HEK293 (cell line): ENCODE measurements around the gene ERG.

ENCODE experiments used
- CTCF ChIA-PET: fragments of 350-600 bp; formaldehyde crosslinking; extraction: SDS; loops from one replicate; lab custom pipeline; 2021; ENCODE audit warnings: antibody characterized with exemption; lab: Yijun Ruan, JAX
- POLR2A ChIA-PET: fragments of 300-600 bp; formaldehyde crosslinking; extraction: SDS; loops from one replicate; lab custom pipeline; 2020; ENCODE audit warnings: antibody characterized with exemption, inconsistent platforms; lab: Yijun Ruan, JAX
- H3K27ac ChIP-seq: fragments of 200-500 bp; sonication (Bioruptor generic); 2 replicates; pipeline ENCODE4 v1.5.1; 2014; ENCODE audit warnings: low read depth, low read length, control low read depth, inconsistent platforms; ENCODE audit errors: extremely low read depth
- H3K36me3 ChIP-seq, 2 experiments: fragments of 200-500 bp in 1 of 2; sonication (Bioruptor generic) in 1 of 2; 1 replicate in 1 of 2; 2 replicates in 1 of 2; pipeline ENCODE4 v1.5.1; 2014 to 2017; ENCODE audit warnings: inconsistent platforms in 2 of 2, low read length in 2 of 2; ENCODE audit not compliant: control insufficient read depth in 2 of 2, insufficient read depth in 1 of 2
- H3K4me1 ChIP-seq: fragments of 200-500 bp; sonication (Bioruptor generic); 2 replicates; pipeline ENCODE4 v1.5.1; 2014; ENCODE audit warnings: mild to moderate bottlenecking, low read length, inconsistent platforms; ENCODE audit not compliant: control insufficient read depth, insufficient read depth
- H3K4me3 ChIP-seq: 2 replicates; pipeline ENCODE4 v1.5.1; 2011; ENCODE audit warnings: low read depth, mild to moderate bottlenecking, control low read depth, low read length, moderate library complexity
- H3K9me3 ChIP-seq: fragments of 200-500 bp; sonication (Bioruptor generic); 2 replicates; pipeline ENCODE4 v1.5.1; 2014; ENCODE audit warnings: low read depth, low read length, inconsistent platforms; ENCODE audit not compliant: control insufficient read depth, insufficient read depth
- ATF2 ChIP-seq: fragments of 450-650 bp; formaldehyde crosslinking; IDR thresholded peaks from 2 replicates; pipeline ENCODE4 v1.5.1; 2016; ENCODE audit warnings: missing biosample characterization, missing genetic modification characterization, low read depth
- BCL11B ChIP-seq: fragments of 450-650 bp; formaldehyde crosslinking; IDR thresholded peaks from 2 replicates; pipeline ENCODE4 v1.5.1; 2016; ENCODE audit warnings: low read depth, missing biosample characterization, missing genetic modification characterization
- FEZF1 ChIP-seq: fragments of 450-650 bp; formaldehyde crosslinking; IDR thresholded peaks from 2 replicates; pipeline ENCODE4 v1.5.1; 2016; ENCODE audit warnings: missing biosample characterization, missing genetic modification characterization
- GLI2 ChIP-seq: fragments of 450-650 bp; formaldehyde crosslinking; IDR thresholded peaks from 2 replicates; pipeline ENCODE4; 2017; ENCODE audit warnings: missing biosample characterization, missing genetic modification characterization, low read depth, borderline replicate concordance
- KLF1 ChIP-seq: fragments of 450-650 bp; formaldehyde crosslinking; IDR thresholded peaks from 2 replicates; pipeline ENCODE4 v1.5.1; 2016; ENCODE audit warnings: missing biosample characterization, missing genetic modification characterization
- KLF7 ChIP-seq: fragments of 450-650 bp; formaldehyde crosslinking; IDR thresholded peaks from 2 replicates; pipeline ENCODE4 v1.5.1; 2016; ENCODE audit warnings: missing biosample characterization, missing genetic modification characterization, borderline replicate concordance
- PBX3 ChIP-seq: sonication (generic); formaldehyde crosslinking; IDR thresholded peaks from 2 replicates; pipeline ENCODE4 v1.8.1; 2022; ENCODE audit warnings: mild to moderate bottlenecking, moderate library complexity, missing genetic modification reagents
- ZBTB26 ChIP-seq: fragments of 450-650 bp; formaldehyde crosslinking; optimal IDR thresholded peaks from 2 replicates; pipeline ENCODE3; 2016; ENCODE audit warnings: missing biosample characterization, mild to moderate bottlenecking, missing genetic modification characterization
- ZEB2 ChIP-seq: fragments of 450-650 bp; formaldehyde crosslinking; IDR thresholded peaks from 2 replicates; pipeline ENCODE4 v1.5.1; 2016; ENCODE audit warnings: missing biosample characterization, missing genetic modification characterization
- ZFP3 ChIP-seq: fragments of 450-650 bp; formaldehyde crosslinking; IDR thresholded peaks from 2 replicates; pipeline ENCODE4 v1.5.1; 2016; ENCODE audit warnings: low read depth, missing biosample characterization, missing genetic modification characterization
- ZNF112 ChIP-seq: fragments of 450-650 bp; formaldehyde crosslinking; IDR thresholded peaks from 2 replicates; pipeline ENCODE4 v1.5.0; 2017; ENCODE audit warnings: missing biosample characterization, missing genetic modification characterization
- ZNF121 ChIP-seq: fragments of 450-650 bp; formaldehyde crosslinking; IDR thresholded peaks from 2 replicates; pipeline ENCODE4 v1.5.1; 2016; ENCODE audit warnings: missing biosample characterization, missing genetic modification characterization
- ZNF214 ChIP-seq: fragments of 450-650 bp; formaldehyde crosslinking; IDR thresholded peaks from 2 replicates; pipeline ENCODE4 v1.5.1; 2017; ENCODE audit warnings: missing biosample characterization, mild to moderate bottlenecking, missing genetic modification characterization, borderline replicate concordance
- ZNF221 ChIP-seq: fragments of 450-650 bp; formaldehyde crosslinking; IDR thresholded peaks from 2 replicates; pipeline ENCODE4 v1.5.1; 2017; ENCODE audit warnings: missing biosample characterization, missing genetic modification characterization, borderline replicate concordance
- ZNF223 ChIP-seq: fragments of 450-650 bp; formaldehyde crosslinking; IDR thresholded peaks from 2 replicates; pipeline ENCODE4 v1.5.1; 2016; ENCODE audit warnings: missing biosample characterization, missing genetic modification characterization
- ZNF23 ChIP-seq: fragments of 450-650 bp; formaldehyde crosslinking; IDR thresholded peaks from 2 replicates; pipeline ENCODE4 v1.5.1; 2016; ENCODE audit warnings: missing biosample characterization, missing genetic modification characterization, borderline replicate concordance
- ZNF362 ChIP-seq: fragments of 450-650 bp; formaldehyde crosslinking; IDR thresholded peaks from 2 replicates; pipeline ENCODE4 v1.5.1; 2016; ENCODE audit warnings: missing biosample characterization, missing genetic modification characterization
- ZNF394 ChIP-seq: fragments of 450-650 bp; formaldehyde crosslinking; IDR thresholded peaks from 2 replicates; pipeline ENCODE4 v1.5.1; 2016; ENCODE audit warnings: missing biosample characterization, missing genetic modification characterization, mild to moderate bottlenecking, moderate library complexity, borderline replicate concordance
- ZNF48 ChIP-seq: fragments of 450-650 bp; formaldehyde crosslinking; IDR thresholded peaks from 2 replicates; pipeline ENCODE4 v1.5.1; 2016; ENCODE audit warnings: missing biosample characterization, missing genetic modification characterization
- ZNF510 ChIP-seq: fragments of 450-650 bp; formaldehyde crosslinking; IDR thresholded peaks from 2 replicates; pipeline ENCODE4 v1.5.1; 2018; ENCODE audit warnings: mild to moderate bottlenecking, missing genetic modification characterization, missing biosample characterization; ENCODE audit not compliant: insufficient replicate concordance
- ZNF621 ChIP-seq: fragments of 450-650 bp; formaldehyde crosslinking; IDR thresholded peaks from 2 replicates; pipeline ENCODE4 v1.5.1; 2017; ENCODE audit warnings: missing biosample characterization, missing genetic modification characterization
- ZSCAN23 ChIP-seq: fragments of 450-650 bp; formaldehyde crosslinking; IDR thresholded peaks from 2 replicates; pipeline ENCODE4 v1.5.1; 2016; ENCODE audit warnings: missing biosample characterization, missing genetic modification characterization

ERG gene

GRCh38 chr21:38359835-38360234 lies 138.4 kb downstream of the ERG start:
- H3K4me1 ChIP-seq = no peaks in the 10 kb centered on the region
- H3K9me3 ChIP-seq = no peaks in the 10 kb centered on the region
- no peak overlapping the region for H3K4me3 ChIP-seq
- no peak for TF ChIP-seq ZNF362 (tag by site-specific recombination)
- TF ChIP-seq ZNF48 (tag by site-specific recombination) = no peak
- TF ChIP-seq ATF2 (tag by site-specific recombination) = no peak
- H3K36me3 ChIP-seq = no peaks in the 10 kb centered on the region
- POLR2A ChIA-PET = no interaction called here
- no peak overlapping the region for H3K27ac ChIP-seq
- CTCF ChIA-PET = no interaction called here

GRCh38 chr21:38359090-38359489 lies 139.2 kb downstream of the ERG start:
- H3K9me3 ChIP-seq = no peaks in the 10 kb centered on the region
- CTCF ChIA-PET = interaction anchor here (0.6 to 0.9 kb wide), 2 partner anchors 21 to 141 kb away, joined by 3 to 4 read pairs; no protein-coding TSS in a partner anchor
- no peaks in the 10 kb centered on the region for H3K36me3 ChIP-seq
- POLR2A ChIA-PET = no interaction called here
- H3K4me3 ChIP-seq = no peak overlapping the region
- H3K4me1 ChIP-seq = no peaks in the 10 kb centered on the region
- H3K27ac ChIP-seq = no peak overlapping the region
- TF ChIP-seq ZNF223 (tag by site-specific recombination) (no peak), ZEB2 (tag by site-specific recombination) (no peak), ZSCAN23 (tag by site-specific recombination) (no peak), KLF1 (tag by site-specific recombination) (no peak), ZNF621 (tag by site-specific recombination) (no peak), BCL11B (no peak), ZNF23 (tag by site-specific recombination) (no peak), FEZF1 (tag by site-specific recombination) (no peak), GLI2 (tag by site-specific recombination) (no peak), KLF7 (no peak), ZFP3 (tag by site-specific recombination) (no peak), PBX3 (CRISPR knock-in tag) (no peak), ZNF394 (tag by site-specific recombination) (no peak), ATF2 (tag by site-specific recombination) (no peak), ZNF112 (tag by site-specific recombination) (no peak), ZNF221 (tag by site-specific recombination) (no peak), ZNF121 (no peak), ZBTB26 (tag by site-specific recombination) (no peak), ZNF510 (tag by site-specific recombination) (no peak), ZNF214 (no peak)
